Gastroesophageal sphincter (tissue), 4 donors: ENCODE measurements around the gene SELENOV. TPM values are rescaled to one million over a fixed set of nuclear protein-coding genes. Genes with fewer than 3 reads are reported as not detected.

ENCODE experiments used
- ATAC-seq: fragments of 150-250 bp; one replicate; pipeline ENCODE4 v1.9.1; 2016; ENCODE audit warnings: mild to moderate bottlenecking, moderate library complexity
- H3K27ac ChIP-seq, 4 donors: fragments of 200-600 bp; sonication (generic) in 3 of 4; 1 replicate in 3 of 4; 2 replicates in 1 of 4; pipeline ENCODE4 v1.5.1; 2016 to 2019
- H3K27me3 ChIP-seq: fragments of 200-600 bp; sonication (generic); one replicate; pipeline ENCODE4 v1.5.1; 2019
- H3K36me3 ChIP-seq, 2 donors: fragments of 200-600 bp; sonication (generic); one replicate each; pipeline ENCODE4 v1.5.1; 2019; ENCODE audit warnings: control low read depth in 1 of 2
- H3K4me1 ChIP-seq, 3 donors: fragments of 200-600 bp; sonication (generic); 1 replicate in 2 of 3; 2 replicates in 1 of 3; pipeline ENCODE4 v1.5.1; 2016 to 2019; ENCODE audit warnings: control low read depth in 2 of 3
- H3K4me3 ChIP-seq, 2 donors: fragments of 200-600 bp; sonication (generic); one replicate each; pipeline ENCODE4 v1.5.1; 2019; ENCODE audit warnings: mild to moderate bottlenecking in 1 of 2, moderate library complexity in 1 of 2
- H3K9me3 ChIP-seq, 3 donors: fragments of 200-600 bp; sonication (generic); one replicate each; pipeline ENCODE4 v1.5.1; 2017 to 2019; ENCODE audit warnings: control low read depth in 2 of 3
- CTCF ChIP-seq, 4 experiments: fragments of 200-600 bp in 2 of 4; fragments of 450-650 bp in 2 of 4; sonication (generic) in 1 of 4; IDR thresholded peaks; one replicate each; pipeline ENCODE4 v1.5.1; 2017 to 2019; ENCODE audit warnings: antibody characterized with exemption in 4 of 4, mild to moderate bottlenecking in 2 of 4, moderate library complexity in 2 of 4
- EP300 ChIP-seq: sonication (generic); formaldehyde crosslinking; IDR thresholded peaks from one replicate; pipeline ENCODE4 v1.6.1; 2017; ENCODE audit warnings: antibody characterized with exemption, mild to moderate bottlenecking
- POLR2A ChIP-seq, 2 donors: fragments of 450-650 bp; IDR thresholded peaks; one replicate each; pipeline ENCODE4 v1.6.1; 2017; ENCODE audit warnings: antibody characterized with exemption in 2 of 2, mild to moderate bottlenecking in 2 of 2, moderate library complexity in 1 of 2
- POLR2AphosphoS5 ChIP-seq: sonication (generic); formaldehyde crosslinking; IDR thresholded peaks from one replicate; pipeline ENCODE4 v1.6.1; 2017; ENCODE audit warnings: antibody characterized with exemption
- WGBS, 2 donors: methylation state at CpG; one replicate each; pipeline ENCODE4 v1.1.5; 2018; ENCODE audit warnings: low coverage in 1 of 2; 5-methylcytosine and 5-hydroxymethylcytosine counted together
- total RNA-seq, 4 donors: library from RNA; depleted of rRNA; stranded (reverse); fragments of >200 nt; gene quantifications; one replicate each; pipeline ENCODE4 v1.1.0, GENCODE V29; 2016

The SELENOV gene
- total RNA-seq, 4 donors from 2014 or later: not detected

- ATAC-seq: no peak
- H3K4me1 ChIP-seq: peaks cover 0 to 9% (median 0%) of the 10 kb centered on the region in 3 donors
- 90 to 94% methylated on average over 3 of the region's 3 CpGs for WGBS, 2 donors
- no peak overlapping the region for H3K4me3 ChIP-seq
- TF ChIP-seq CTCF (IDR thresholded peaks at IDR 0.05) (no peak), POLR2AphosphoS5 (no peak), POLR2A (IDR thresholded peaks at IDR 0.05) (no peak)
- H3K9me3 ChIP-seq: no peaks in the 10 kb centered on the region
- no peaks in the 10 kb centered on the region for H3K27me3 ChIP-seq
- H3K36me3 ChIP-seq: peaks cover 0 to 16% of the 10 kb centered on the region in 2 donors
- no peak overlapping the region for H3K27ac ChIP-seq
Observed at GRCh38 chr19:39525205-39525604, 10.3 kb downstream of the SELENOV start.

GRCh38 chr19:39531834-39532232, 16.9 kb downstream of the SELENOV start:
- peaks cover 0 to 33% (median 12%) of the 10 kb centered on the region in 3 donors for H3K4me1 ChIP-seq
- TF ChIP-seq EP300 (no peak), POLR2A (IDR thresholded peaks at IDR 0.05) (no peak), POLR2AphosphoS5 (no peak), CTCF (IDR thresholded peaks at IDR 0.05) (no peak)
- H3K4me3 ChIP-seq: peak overlapping the region; percentile 70 to 88
- H3K27me3 ChIP-seq: no peaks in the 10 kb centered on the region
- H3K36me3 ChIP-seq: peaks cover 0 to 12% of the 10 kb centered on the region in 2 donors
- 16 to 27% methylated on average over 14 of the region's 14 CpGs for WGBS, 2 donors
- peak overlapping the region; percentile 55 to 94 (median 90) for H3K27ac ChIP-seq
- H3K9me3 ChIP-seq: no peaks in the 10 kb centered on the region
- ATAC-seq: no peak

GRCh38 chr19:39532233-39533002, 17.5 kb downstream of the SELENOV start, which contains the start of gene EID2B:
TSS of gene EID2B (minus strand) at chr19:39532852. CDS start at chr19:39532802, 50 bp downstream.
- WGBS, 2 donors: 0% methylated on average over 4 to 16 of the region's 65 CpGs
- H3K4me1 ChIP-seq: peaks cover 0 to 37% (median 12%) of the 10 kb centered on the region in 3 donors
- ATAC-seq: peak; percentile 99
- no peaks in the 10 kb centered on the region for H3K9me3 ChIP-seq
- peaks cover 0 to 11% of the 10 kb centered on the region in 2 donors for H3K36me3 ChIP-seq
- peak; percentile 95 to 99 (median 98) for TF ChIP-seq CTCF (IDR thresholded peaks at IDR 0.05)
- peak; percentile 60 to 70 for TF ChIP-seq POLR2A (IDR thresholded peaks at IDR 0.05)
- no peak for TF ChIP-seq EP300
- TF ChIP-seq POLR2AphosphoS5: peak; percentile 78
- peak within 1 kb of the TSS; percentile 70 to 88 for H3K4me3 ChIP-seq
- H3K27ac ChIP-seq: peak within 1 kb of the TSS; percentile 55 to 94 (median 90)
- no peaks in the 10 kb centered on the region for H3K27me3 ChIP-seq

GRCh38 chr19:39533003-39533512, 18.1 kb downstream of the SELENOV start:
- WGBS, 2 donors: 2 to 15% methylated on average over 8 to 12 of the region's 12 CpGs
- Histone ChIP-seq H3K4me3 (peak overlapping the region in 1 of 2 donors; percentile 88), H3K36me3 (peaks cover 0 to 6% of the 10 kb centered on the region in 2 donors), H3K27ac (peak overlapping the region in 2 of 4 donors; percentile 92 to 94), H3K9me3 (no peaks in the 10 kb centered on the region), H3K27me3 (no peaks in the 10 kb centered on the region), H3K4me1 (peaks cover 0 to 44% (median 17%) of the 10 kb centered on the region in 3 donors)
- no peak for ATAC-seq
- TF ChIP-seq POLR2AphosphoS5: no peak
- no peak for TF ChIP-seq POLR2A (IDR thresholded peaks at IDR 0.05)
- no peak for TF ChIP-seq CTCF (IDR thresholded peaks at IDR 0.05)
- no peak for TF ChIP-seq EP300
